D721Med (cell line): ENCODE measurements around the gene PPFIA2.

Experiments used
- DNase-seq: peaks from one replicate; pipeline ENCODE4 v3.0.0; 2011; ENCODE audit warnings: low spot score; ENCODE audit not compliant: insufficient read length
- FAIRE-seq: peaks from 2 replicates; lab custom pipeline; 2011; peaks lifted over from hg19 to GRCh38; lab: Jason Lieb, UNC
- CTCF ChIP-seq: IDR thresholded peaks from 2 replicates; pipeline ENCODE4 v1.5.1; 2012; ENCODE audit warnings: mild to moderate bottlenecking, control low read depth; ENCODE audit not compliant: insufficient read depth; ENCODE audit errors: missing control alignments

PPFIA2 gene

GRCh38 chr12:81465191-81465590 is 294.0 kb downstream of the PPFIA2 start:
- DNase-seq (no peak), FAIRE-seq (no peak)
- no peak for TF ChIP-seq CTCF

DNA sequence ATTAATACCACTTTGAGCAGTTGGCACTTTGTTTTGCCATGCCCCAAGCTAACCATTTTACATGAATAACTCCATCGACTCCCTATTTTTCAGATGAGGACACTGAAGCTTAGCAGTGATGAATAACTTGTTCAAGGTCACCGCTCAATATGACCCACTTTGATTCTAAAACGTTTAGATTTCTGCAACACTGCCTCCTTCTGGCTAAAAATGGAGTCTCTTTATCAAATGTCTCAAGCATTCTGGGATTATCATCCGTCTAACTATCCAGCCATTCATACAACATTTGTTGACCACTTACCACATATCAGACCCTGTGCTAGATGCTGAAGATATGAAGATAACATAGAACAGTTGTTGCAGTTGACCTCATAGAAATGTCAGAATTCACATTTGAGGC is 298.0 kb downstream of the PPFIA2 start:
- DNase-seq = no peak

GRCh38 chr12:81450920-81451739 is 308.0 kb downstream of the PPFIA2 start:
- DNase-seq = peak; percentile 40
- peak; percentile 99 for FAIRE-seq
- peak; percentile 76 for TF ChIP-seq CTCF

More for the DNA sequence above, 298.0 kb downstream of the PPFIA2 start:
- no peak for TF ChIP-seq CTCF
- peak; percentile 82 for FAIRE-seq

- no peak for TF ChIP-seq CTCF
- FAIRE-seq = peak; percentile 93
Measured at GRCh38 chr12:81441629-81442028, 317.5 kb downstream of the PPFIA2 start.

DNA sequence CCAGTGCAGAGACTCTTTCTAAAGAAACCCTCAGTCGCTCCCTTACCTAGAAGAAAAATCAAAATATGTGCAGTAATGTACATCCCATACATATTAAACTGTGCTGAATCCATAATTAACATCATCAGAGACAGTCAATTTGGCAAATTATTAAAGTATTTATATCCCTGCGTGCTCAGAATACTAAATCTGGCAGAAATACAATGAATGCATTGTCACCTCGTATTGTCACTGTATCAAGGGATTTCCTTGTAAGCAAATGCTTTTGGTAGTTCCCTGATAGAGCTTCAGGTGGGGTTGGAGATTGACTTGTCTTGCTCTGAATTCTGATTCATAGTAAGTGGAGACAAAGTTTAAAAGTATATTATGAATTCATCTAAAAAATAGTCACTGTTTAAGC is 319.1 kb downstream of the PPFIA2 start:
- DNase-seq = no peak
- FAIRE-seq = no peak

More at GRCh38 chr12:81441629-81442028, 317.5 kb downstream of the PPFIA2 start:
- DNase-seq = no peak

DNA sequence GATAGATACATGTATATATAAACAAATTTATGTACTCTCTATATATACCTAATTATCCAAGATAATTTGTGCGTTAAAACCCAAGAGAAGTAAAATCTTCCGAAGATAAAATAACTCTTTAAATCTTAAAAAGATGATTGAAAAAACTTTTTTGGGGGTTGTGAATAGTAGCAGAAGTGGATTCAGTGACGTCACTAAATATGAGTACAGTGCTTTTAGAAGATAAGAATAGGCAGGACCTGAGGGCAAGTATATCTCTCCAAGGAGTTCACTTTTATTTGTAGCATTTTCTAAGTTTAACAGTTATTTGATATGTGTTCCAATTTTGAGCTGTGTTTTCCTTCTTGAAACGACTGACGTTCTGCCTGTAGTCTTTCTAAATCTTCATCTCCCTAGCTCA is 319.8 kb downstream of the PPFIA2 start:
- no peak for FAIRE-seq
- no peak for TF ChIP-seq CTCF
- DNase-seq = no peak

More for the DNA sequence above, 319.1 kb downstream of the PPFIA2 start:
- no peak for TF ChIP-seq CTCF

GRCh38 chr12:81417056-81417455 is 342.1 kb downstream of the PPFIA2 start:
- FAIRE-seq = no peak
- TF ChIP-seq CTCF = no peak
- no peak for DNase-seq
